Dendritic cell treated with granulocyte-macrophage colony-stimulating factor and Interleukin-4, amounts not matched to agents 40 ng/mL and 50 ng/mL, for 4 days (primary cell): ENCODE results near the gene MIPEP.

Source experiments
- H3K27ac Mint-ChIP-seq: one replicate; pipeline ENCODE4 v1.8.0; 2022; ENCODE audit warnings: mild to moderate bottlenecking, mixed read lengths
- H3K27me3 Mint-ChIP-seq: one replicate; pipeline ENCODE4 v1.8.0; 2022; ENCODE audit warnings: mild to moderate bottlenecking, mixed read lengths
- H3K36me3 Mint-ChIP-seq: one replicate; pipeline ENCODE4 v1.8.0; 2022; ENCODE audit warnings: low read depth, mixed read lengths
- H3K4me1 Mint-ChIP-seq: one replicate; pipeline ENCODE4 v1.8.0; 2022; ENCODE audit warnings: low read depth, mixed read lengths
- H3K4me3 Mint-ChIP-seq: one replicate; pipeline ENCODE4 v1.8.0; 2022; ENCODE audit warnings: mild to moderate bottlenecking, moderate library complexity, mixed read lengths
- H3K9me3 Mint-ChIP-seq: one replicate; pipeline ENCODE4 v1.8.0; 2022; ENCODE audit warnings: mixed read lengths
- intact Hi-C: fragments of 100-400 bp; cut with micrococcal nuclease; formaldehyde crosslinking; loops from one replicate; pipeline ENCODE4 v1.15.0; 2022

MIPEP gene

DNA sequence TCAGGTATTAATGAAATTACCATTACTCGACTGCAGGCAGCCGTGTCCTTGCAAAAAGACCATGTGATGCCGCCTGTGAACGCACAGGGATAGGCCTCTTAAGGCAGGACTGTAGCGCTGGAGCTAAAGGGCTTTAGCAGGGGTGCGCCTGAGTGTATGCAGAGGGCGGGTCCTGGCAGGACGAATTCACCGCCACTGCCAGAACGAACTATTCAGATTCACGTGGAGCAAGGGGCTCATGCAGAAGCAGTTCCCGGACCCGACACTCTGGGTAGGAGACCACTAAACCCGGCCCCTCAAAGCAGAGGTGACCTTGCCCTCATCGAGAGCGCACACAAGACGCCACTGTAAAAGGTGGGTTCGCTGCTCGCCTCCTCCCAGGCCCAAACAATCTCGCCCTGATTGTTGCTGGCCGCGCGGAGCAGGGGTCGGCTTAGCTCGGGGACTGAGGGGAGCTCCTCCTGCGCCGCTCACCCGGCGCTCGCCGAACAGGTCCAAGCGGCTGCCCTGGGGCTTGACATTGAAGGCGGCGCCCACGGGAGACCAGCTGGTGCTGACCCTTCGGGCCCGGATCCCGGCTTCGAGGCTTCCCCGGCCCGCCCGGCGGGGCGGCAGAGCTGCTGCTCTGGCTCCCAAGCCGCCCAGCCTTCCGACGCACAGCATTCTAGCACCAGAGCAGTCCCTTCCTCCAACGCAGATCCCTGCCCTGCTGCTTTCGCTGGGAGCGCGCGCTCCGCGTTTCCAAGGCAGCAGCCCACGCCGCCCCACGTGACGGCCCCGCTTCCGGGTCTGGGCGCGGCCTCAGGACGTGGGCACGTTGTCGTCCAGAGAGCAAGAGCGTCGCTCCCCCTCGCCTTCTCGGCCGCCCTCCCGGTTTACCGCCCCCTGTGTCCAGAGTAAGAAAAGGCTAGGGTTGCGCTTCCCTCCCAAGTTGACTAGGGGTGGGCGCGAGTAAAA, at the start of gene MIPEP:
MIPEP (minus strand) TSS at position 743 of the 957 bp plus-strand sequence; CDS start at position 663, 80 bp downstream.
- Mint-ChIP-seq H3K27ac (peak within 1 kb of the TSS; percentile 87), H3K36me3 (peaks cover 21% of the 10 kb centered on the region), H3K4me1 (peaks cover 15% of the 10 kb centered on the region), H3K4me3 (peak within 1 kb of the TSS; percentile 90), H3K9me3 (no peaks in the 10 kb centered on the region), H3K27me3 (no peaks in the 10 kb centered on the region)
- intact Hi-C loops, result loop anchor here (10.0 kb wide), 1 partner anchor 514 kb away; no protein-coding TSS in a partner anchor

DNA sequence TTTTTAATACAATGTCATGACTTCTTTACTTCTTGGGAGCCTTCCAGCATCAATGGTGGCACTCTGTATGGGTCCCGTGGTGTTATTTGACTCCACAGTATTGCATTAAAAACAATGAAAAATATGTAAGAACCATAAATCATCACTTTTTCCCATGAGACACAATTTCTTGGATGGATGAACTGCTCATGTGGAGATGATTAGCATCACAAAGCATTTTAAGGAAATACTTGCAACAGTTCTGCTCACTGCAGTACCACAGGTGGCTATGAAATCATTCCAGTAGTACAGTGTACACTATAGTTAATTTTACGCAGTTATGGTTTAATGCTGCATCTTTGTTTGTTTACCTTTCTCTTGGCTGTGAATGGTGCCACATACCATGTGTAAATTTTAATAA, 45.3 kb upstream of the MIPEP start:
- Mint-ChIP-seq H3K27ac (no peak overlapping the region), H3K4me1 (no peaks in the 10 kb centered on the region), H3K36me3 (no peaks in the 10 kb centered on the region), H3K9me3 (peaks cover 9% of the 10 kb centered on the region), H3K27me3 (peaks cover 12% of the 10 kb centered on the region), H3K4me3 (no peak overlapping the region)
- intact Hi-C loops, result no loop called here

DNA sequence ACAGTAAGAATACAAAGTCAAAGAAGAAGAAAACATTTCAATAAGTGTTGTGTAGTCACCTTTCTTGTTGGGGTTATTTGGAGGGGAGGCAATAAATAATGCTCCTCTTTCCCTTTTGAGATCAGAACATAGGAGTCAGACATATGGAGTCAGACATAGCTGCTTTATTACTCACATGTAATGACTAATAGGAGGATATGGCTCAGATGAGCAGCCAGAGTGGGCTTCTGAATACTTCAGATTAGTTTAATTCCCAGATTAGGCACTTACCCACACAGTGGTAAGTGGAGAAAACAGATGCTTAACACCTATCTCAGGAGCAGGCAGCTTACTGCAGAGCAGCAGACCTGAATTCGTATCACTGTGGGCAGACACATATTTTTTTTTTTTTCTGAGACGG, 39.8 kb upstream of the MIPEP start:
- Mint-ChIP-seq H3K9me3 (no peaks in the 10 kb centered on the region), H3K36me3 (no peaks in the 10 kb centered on the region), H3K4me3 (no peak overlapping the region), H3K4me1 (no peaks in the 10 kb centered on the region), H3K27ac (no peak overlapping the region), H3K27me3 (peaks cover 12% of the 10 kb centered on the region)
- intact Hi-C loops, result no loop called here

DNA sequence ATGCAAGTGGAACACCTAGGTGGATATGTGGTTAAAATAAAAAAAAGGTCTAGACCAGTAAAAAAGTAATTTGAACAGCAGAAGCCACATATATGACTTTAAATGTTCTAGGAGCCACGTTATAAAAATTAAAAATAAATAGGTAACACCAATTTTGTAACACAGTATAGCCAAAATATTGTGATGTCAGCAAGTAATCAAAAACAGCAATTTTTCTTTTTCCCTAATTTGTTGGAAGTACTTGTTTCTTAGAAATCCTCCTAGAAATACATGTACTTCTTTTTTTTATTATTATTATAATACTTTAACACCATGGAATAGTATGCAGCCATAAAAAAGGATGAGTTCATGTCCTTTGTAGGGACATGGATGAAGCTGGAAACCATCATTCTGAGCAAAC, 33.8 kb upstream of the MIPEP start:
- H3K4me3 Mint-ChIP-seq, result no peak overlapping the region
- no peaks in the 10 kb centered on the region for H3K36me3 Mint-ChIP-seq
- intact Hi-C loops, result loop anchor here (5.0 kb wide), 1 partner anchor 299 kb away; no protein-coding TSS in a partner anchor
- H3K9me3 Mint-ChIP-seq, result no peaks in the 10 kb centered on the region
- H3K27ac Mint-ChIP-seq, result no peak overlapping the region
- H3K4me1 Mint-ChIP-seq, result peaks cover 11% of the 10 kb centered on the region
- H3K27me3 Mint-ChIP-seq, result peaks cover 5% of the 10 kb centered on the region

DNA sequence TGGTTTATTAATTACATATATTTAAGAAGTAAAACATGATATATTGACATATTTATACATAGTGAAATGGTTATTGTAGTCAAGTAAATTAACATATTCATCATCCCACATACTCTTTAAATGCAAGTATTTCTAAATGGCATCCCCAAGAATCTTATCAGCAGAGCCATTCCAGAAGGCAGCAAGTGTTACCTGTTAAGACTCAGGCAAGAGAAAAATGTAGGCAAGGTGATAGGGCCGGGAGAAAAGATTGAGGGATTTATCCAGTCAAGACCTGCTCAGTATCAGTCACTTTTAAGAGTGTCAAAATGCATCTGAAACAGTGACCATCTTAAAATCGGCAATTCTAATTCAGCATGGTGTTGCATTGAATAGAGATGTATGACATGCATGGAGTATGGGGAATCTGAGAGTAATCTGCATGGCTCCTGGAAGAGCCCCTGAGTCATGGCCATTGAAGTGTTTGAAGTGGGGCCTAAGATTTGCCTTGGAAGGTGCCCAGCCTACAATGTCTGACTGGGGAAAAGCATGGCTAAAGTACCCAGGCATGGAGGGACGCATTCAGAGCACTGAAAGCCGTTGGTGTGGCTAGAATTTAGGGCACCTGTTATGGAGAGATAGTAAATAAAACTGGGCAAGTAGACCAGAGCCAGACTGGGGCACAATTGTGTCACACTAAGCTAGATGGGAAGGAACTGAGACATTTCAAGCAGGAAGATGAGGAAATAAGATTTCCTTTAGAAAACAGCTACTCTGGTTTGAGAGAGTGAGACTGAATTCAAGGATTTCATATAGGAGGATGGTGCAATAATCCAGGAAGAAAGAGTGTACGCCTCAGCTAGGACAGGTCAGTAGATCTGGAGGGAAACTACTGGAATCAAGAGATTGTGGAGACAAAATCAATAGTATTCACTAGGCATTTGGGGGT, 33.1 kb upstream of the MIPEP start:
- intact Hi-C loops, result loop anchor here (5.0 kb wide), 1 partner anchor 300 kb away; no protein-coding TSS in a partner anchor
- Mint-ChIP-seq H3K4me3 (no peak overlapping the region), H3K27me3 (peaks cover 5% of the 10 kb centered on the region), H3K27ac (no peak overlapping the region), H3K9me3 (no peaks in the 10 kb centered on the region), H3K4me1 (peaks cover 11% of the 10 kb centered on the region), H3K36me3 (no peaks in the 10 kb centered on the region)

DNA sequence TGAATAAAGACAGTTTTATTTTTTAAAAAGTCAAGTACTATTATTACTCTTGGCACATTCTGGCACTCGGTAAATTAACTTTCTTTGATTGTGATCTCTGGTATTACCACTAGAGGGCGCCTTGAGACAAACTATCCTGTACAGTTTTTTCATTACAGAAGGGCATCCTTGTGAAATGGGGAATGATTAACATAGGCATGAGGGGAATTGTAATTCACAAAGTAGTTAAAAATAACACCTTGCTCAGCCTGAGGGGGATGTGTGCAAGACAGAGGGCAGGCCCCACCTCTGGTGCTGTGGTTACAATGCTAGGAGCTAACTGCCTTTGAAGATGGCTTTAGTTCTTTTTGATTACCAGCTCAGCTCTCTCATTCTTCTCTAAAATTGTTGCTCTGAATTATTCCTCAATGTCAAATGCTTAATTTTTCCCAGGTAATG, 32.3 kb upstream of the MIPEP start:
- H3K36me3 Mint-ChIP-seq, result no peaks in the 10 kb centered on the region
- H3K4me1 Mint-ChIP-seq, result peaks cover 11% of the 10 kb centered on the region
- H3K27ac Mint-ChIP-seq, result no peak overlapping the region
- H3K27me3 Mint-ChIP-seq, result peaks cover 6% of the 10 kb centered on the region
- H3K9me3 Mint-ChIP-seq, result no peaks in the 10 kb centered on the region
- no peak overlapping the region for H3K4me3 Mint-ChIP-seq
- intact Hi-C loops, result loop anchor here (5.0 kb wide), 1 partner anchor 301 kb away; no protein-coding TSS in a partner anchor

DNA sequence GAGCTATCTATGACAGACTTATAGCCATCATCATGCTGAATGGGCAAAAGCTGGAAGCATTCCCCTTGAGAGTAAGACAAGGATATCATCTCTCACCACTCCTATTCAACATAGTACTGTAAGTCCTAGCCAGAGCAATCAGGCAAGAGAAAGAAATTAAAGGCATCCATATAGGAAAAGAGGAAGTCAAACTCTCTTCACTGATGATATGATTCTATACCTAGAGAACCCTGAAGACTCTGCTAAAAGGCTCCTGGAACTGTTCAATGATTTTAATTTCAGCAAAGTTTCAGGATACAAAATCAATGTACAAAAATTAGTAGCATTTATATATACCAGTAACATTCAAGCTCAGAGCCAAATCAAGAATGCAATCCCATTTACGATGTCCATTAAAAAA, 29.8 kb upstream of the MIPEP start:
- peaks cover 11% of the 10 kb centered on the region for H3K4me1 Mint-ChIP-seq
- H3K27ac Mint-ChIP-seq, result no peak overlapping the region
- no peaks in the 10 kb centered on the region for H3K36me3 Mint-ChIP-seq
- H3K4me3 Mint-ChIP-seq, result no peak overlapping the region
- intact Hi-C loops, result no loop called here
- peaks cover 2% of the 10 kb centered on the region for H3K27me3 Mint-ChIP-seq
- H3K9me3 Mint-ChIP-seq, result no peaks in the 10 kb centered on the region

DNA sequence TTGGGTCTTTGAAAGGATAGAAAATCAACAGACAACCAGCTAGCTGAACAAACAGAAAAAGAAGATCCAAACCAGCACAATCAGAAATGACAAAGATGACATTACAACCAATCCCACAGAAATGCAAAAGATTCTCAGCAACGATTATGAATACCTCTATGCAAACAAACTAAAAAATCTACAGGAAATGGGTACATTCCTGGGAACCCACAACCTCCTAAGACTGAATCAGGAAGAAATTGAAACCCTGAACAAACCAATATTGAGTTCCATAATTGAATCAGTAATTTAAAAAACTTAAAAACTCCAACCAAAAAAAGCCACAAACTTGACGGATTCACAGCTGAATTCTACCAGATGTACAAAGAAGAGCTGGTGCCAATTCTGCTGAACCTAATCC, 29.0 kb upstream of the MIPEP start:
- intact Hi-C loops, result no loop called here
- H3K9me3 Mint-ChIP-seq, result no peaks in the 10 kb centered on the region
- peaks cover 11% of the 10 kb centered on the region for H3K4me1 Mint-ChIP-seq
- H3K27me3 Mint-ChIP-seq, result peaks cover 2% of the 10 kb centered on the region
- H3K36me3 Mint-ChIP-seq, result no peaks in the 10 kb centered on the region
- no peak overlapping the region for H3K27ac Mint-ChIP-seq
- no peak overlapping the region for H3K4me3 Mint-ChIP-seq

DNA sequence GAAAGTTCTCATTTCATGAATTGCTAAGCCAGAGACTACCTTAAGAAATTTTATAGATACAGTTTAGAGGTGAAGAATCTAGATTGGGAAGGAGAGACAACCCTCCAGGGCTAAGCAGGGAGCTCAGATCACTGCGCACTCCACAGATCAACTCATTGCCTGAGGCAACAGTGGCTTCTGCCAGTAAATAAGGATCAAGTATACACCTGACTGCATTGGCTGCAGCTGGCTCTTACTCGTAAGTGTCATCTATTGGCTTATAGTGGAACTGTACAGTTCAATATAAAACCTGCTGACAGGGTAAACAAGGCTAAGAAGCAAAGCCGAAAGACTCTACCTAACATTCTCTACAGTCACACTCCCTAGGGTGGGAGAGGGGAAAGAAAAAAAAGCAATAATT, 26.1 kb upstream of the MIPEP start:
- Mint-ChIP-seq H3K4me3 (no peak overlapping the region), H3K9me3 (no peaks in the 10 kb centered on the region), H3K27me3 (peaks cover 5% of the 10 kb centered on the region), H3K36me3 (no peaks in the 10 kb centered on the region), H3K27ac (no peak overlapping the region), H3K4me1 (peaks cover 6% of the 10 kb centered on the region)
- intact Hi-C loops, result no loop called here

DNA sequence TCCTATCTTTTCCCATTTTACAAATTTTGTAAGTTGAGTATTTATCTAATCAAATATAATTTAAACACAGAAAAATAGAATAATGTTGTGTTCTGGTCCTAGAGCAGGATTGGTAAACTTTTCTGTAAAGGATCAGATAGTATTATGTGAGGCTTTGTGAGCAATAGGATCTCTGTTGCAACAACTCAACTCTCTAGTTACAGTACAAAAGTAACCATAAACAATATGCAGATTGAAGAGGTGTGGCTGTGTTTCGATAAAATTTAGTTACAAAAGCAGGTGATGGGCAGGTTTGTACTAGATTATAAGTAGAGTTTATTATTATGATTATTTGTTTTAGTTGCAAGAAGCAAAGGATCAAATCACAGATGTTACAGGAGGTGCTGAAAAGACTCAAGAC, 23.3 kb upstream of the MIPEP start:
- Mint-ChIP-seq H3K27ac (no peak overlapping the region), H3K4me1 (peaks cover 6% of the 10 kb centered on the region), H3K36me3 (no peaks in the 10 kb centered on the region), H3K9me3 (no peaks in the 10 kb centered on the region), H3K27me3 (peaks cover 7% of the 10 kb centered on the region), H3K4me3 (no peak overlapping the region)
- intact Hi-C loops, result no loop called here

DNA sequence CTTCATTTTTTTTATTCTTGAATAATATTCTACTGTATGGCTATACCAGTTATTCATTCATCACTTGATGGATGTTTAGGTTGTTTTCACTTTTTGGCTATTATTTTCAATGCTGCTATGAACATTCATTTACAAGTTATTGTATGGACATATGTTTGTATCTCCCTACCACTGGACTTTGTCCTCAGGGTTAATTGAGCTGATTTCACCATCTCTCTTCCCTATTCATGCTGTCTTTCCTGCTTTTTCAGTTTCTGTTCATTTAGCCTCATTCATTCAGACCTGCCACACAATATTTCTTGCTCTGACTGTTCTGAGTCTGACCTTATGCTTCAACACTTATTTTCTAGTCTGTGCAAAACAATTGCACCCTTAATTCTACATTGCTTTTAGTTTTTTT, 20.4 kb upstream of the MIPEP start:
- Mint-ChIP-seq H3K27me3 (peaks cover 11% of the 10 kb centered on the region), H3K4me3 (no peak overlapping the region), H3K9me3 (no peaks in the 10 kb centered on the region), H3K36me3 (no peaks in the 10 kb centered on the region), H3K4me1 (peaks cover 6% of the 10 kb centered on the region), H3K27ac (no peak overlapping the region)
- intact Hi-C loops, result no loop called here

DNA sequence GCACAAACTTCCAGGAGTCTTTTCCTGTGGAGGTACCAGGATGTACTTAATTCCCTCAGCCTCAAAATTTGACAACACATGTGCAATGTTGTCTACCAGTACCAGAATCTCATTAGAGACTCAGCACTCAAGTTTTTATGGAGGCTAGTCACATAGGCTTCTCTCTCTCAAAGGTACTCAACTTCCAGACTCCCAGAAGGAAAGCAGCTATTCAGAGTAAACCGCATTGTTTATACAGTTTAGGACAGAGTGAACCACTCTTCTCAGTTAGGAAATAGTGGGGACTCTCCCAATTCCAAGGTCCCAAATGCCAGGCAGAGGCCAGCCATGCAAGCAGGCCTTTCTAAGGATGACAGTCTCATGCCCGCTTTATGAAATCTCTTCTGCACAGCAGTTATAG, 16.6 kb upstream of the MIPEP start:
- intact Hi-C loops, result no loop called here
- Mint-ChIP-seq H3K4me3 (no peak overlapping the region), H3K36me3 (no peaks in the 10 kb centered on the region), H3K4me1 (peaks cover 5% of the 10 kb centered on the region), H3K27ac (no peak overlapping the region), H3K27me3 (peaks cover 43% of the 10 kb centered on the region), H3K9me3 (no peaks in the 10 kb centered on the region)

DNA sequence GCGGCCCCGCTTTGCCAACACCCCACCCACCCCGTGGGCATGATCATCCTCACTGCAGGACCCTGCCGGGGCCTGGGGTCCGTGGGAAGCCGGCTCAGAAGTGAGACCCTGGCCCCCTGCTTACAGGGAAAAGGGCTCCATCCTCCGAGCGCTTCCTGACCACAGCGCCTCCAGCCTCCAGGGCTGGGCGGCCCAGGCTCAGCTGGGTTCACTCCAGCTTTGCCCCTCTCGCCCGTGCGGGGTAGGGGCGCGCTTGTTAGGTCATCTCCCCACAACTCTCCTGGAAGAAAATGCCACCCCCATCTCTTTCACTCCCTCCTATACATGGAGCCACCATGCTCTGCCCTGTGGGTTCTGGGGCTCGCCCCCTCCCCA, 14.7 kb upstream of the MIPEP start:
- intact Hi-C loops, result loop anchor here (5.0 kb wide), 1 partner anchor 437 kb away; no protein-coding TSS in a partner anchor
- H3K27me3 Mint-ChIP-seq, result peaks cover 47% of the 10 kb centered on the region
- no peak overlapping the region for H3K27ac Mint-ChIP-seq
- H3K4me3 Mint-ChIP-seq, result no peak overlapping the region
- no peaks in the 10 kb centered on the region for H3K9me3 Mint-ChIP-seq
- H3K4me1 Mint-ChIP-seq, result peaks cover 5% of the 10 kb centered on the region
- H3K36me3 Mint-ChIP-seq, result no peaks in the 10 kb centered on the region
